ENCODE results near the gene LURAP1L. TPM values are rescaled to one million over a fixed set of nuclear protein-coding genes. Genes with fewer than 3 reads are reported as not detected.

Gene LURAP1L
- 10.9 TPM for polyA plus RNA-seq (ENCODE audit: insufficient read length)

- DNase-seq (ENCODE audit: low read depth), result peak; percentile 75
Measured at GRCh38 chr9:12774861-12775678, at the start of gene LURAP1L. Gene LURAP1L, plus strand, starts transcription at chr9:12775020. Its CDS starts 696 bp downstream, at chr9:12775716.

- DNase-seq (ENCODE audit: low read depth), result no peak
Measured at GRCh38 chr9:12726795-12727194, 48.0 kb upstream of the LURAP1L start.

GRCh38 chr9:12730198-12730597 is 44.6 kb upstream of the LURAP1L start:
- no peak for DNase-seq (ENCODE audit: low read depth)

GRCh38 chr9:12730927-12731326 is 43.9 kb upstream of the LURAP1L start:
- no peak for DNase-seq (ENCODE audit: low read depth)

GRCh38 chr9:12732971-12733370 is 41.8 kb upstream of the LURAP1L start:
- DNase-seq (ENCODE audit: low read depth), result no peak

- DNase-seq (ENCODE audit: low read depth), result no peak
Measured at GRCh38 chr9:12735665-12736064, 39.2 kb upstream of the LURAP1L start.

- DNase-seq (ENCODE audit: low read depth), result no peak
Measured at GRCh38 chr9:12737871-12738270, 36.9 kb upstream of the LURAP1L start.

- DNase-seq (ENCODE audit: low read depth), result no peak
Measured at GRCh38 chr9:12739014-12739652, 35.7 kb upstream of the LURAP1L start.

GRCh38 chr9:12740845-12741244 is 34.0 kb upstream of the LURAP1L start:
- no peak for DNase-seq (ENCODE audit: low read depth)

GRCh38 chr9:12748016-12748415 is 26.8 kb upstream of the LURAP1L start:
- DNase-seq (ENCODE audit: low read depth), result no peak

GRCh38 chr9:12748954-12749353 is 25.9 kb upstream of the LURAP1L start:
- no peak for DNase-seq (ENCODE audit: low read depth)

GRCh38 chr9:12753931-12754330 is 20.9 kb upstream of the LURAP1L start:
- DNase-seq (ENCODE audit: low read depth), result no peak

GRCh38 chr9:12759761-12760160 is 15.1 kb upstream of the LURAP1L start:
- DNase-seq (ENCODE audit: low read depth), result no peak

GRCh38 chr9:12760758-12761157 is 14.1 kb upstream of the LURAP1L start:
- no peak for DNase-seq (ENCODE audit: low read depth)

- no peak for DNase-seq (ENCODE audit: low read depth)
Measured at GRCh38 chr9:12764150-12764549, 10.7 kb upstream of the LURAP1L start.

- no peak for DNase-seq (ENCODE audit: low read depth)
Measured at GRCh38 chr9:12765088-12765798, 9.6 kb upstream of the LURAP1L start.

- no peak for DNase-seq (ENCODE audit: low read depth)
Measured at GRCh38 chr9:12766357-12766756, 8.5 kb upstream of the LURAP1L start.

- DNase-seq (ENCODE audit: low read depth), result no peak
Measured at GRCh38 chr9:12770261-12770660, 4.6 kb upstream of the LURAP1L start.

GRCh38 chr9:12771891-12772290 is 2.9 kb upstream of the LURAP1L start:
- DNase-seq (ENCODE audit: low read depth), result no peak

- DNase-seq (ENCODE audit: low read depth), result no peak
Measured at GRCh38 chr9:12773562-12773961, 1.3 kb upstream of the LURAP1L start.

- DNase-seq (ENCODE audit: low read depth), result peak; percentile 79
Measured at GRCh38 chr9:12775679-12776512, 1.1 kb downstream of the LURAP1L start.
